Epithelial cell of proximal tubule (primary cell): Measurements from ENCODE around the gene ZC3H4. TPM values are rescaled to one million over a fixed set of nuclear protein-coding genes. Genes with fewer than 3 reads are reported as not detected.
"Not testable (repeated sequence)": the region's sequence is repeated elsewhere in the genome, so short reads cannot be mapped to it uniquely, and the experiment has no call there.

Experiments
- DNase-seq: peaks from one replicate; pipeline ENCODE4 v3.0.0-alpha.2; 2011; ENCODE audit warnings: low read depth
- H3K4me3 ChIP-seq: 2 replicates; pipeline ENCODE4 v1.5.1; 2011; ENCODE audit warnings: low read depth, mild to moderate bottlenecking, low read length
- CTCF ChIP-seq: conservative IDR thresholded peaks from 2 replicates; pipeline ENCODE4 v1.5.1; 2012; ENCODE audit warnings: low read depth, mild to moderate bottlenecking, low read length
- total RNA-seq: library from RNA; depleted of rRNA; stranded (reverse); fragments of >200 nt; gene quantifications from 2 replicates; pipeline ENCODE4 v1.2.3, GENCODE V29; 2015

The ZC3H4 gene
- total RNA-seq, 1 donor from 2014 or later = 18.3 TPM

DNA sequence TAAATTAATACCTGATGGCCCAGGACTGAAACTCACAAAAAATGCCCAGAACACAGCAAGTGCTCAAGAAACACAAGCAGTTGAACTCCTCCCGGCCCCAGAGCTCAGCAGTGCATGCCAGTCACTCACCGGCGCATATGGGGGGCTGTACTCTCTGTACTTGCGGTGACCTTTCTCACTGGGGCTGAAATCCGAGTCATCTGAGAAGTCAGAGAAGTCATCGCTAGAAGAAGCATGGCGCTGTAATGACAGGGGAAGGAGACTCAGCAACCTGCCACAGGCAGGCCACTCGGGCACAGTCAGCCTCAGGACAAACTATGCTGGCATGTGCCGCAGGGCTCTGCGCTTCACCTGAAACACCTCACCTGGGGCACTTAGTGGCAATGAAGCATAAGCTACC, 19.7 kb downstream of the ZC3H4 start:
- DNase-seq = no peak
- no peak overlapping the region for H3K4me3 ChIP-seq
- no peak for TF ChIP-seq CTCF

DNA sequence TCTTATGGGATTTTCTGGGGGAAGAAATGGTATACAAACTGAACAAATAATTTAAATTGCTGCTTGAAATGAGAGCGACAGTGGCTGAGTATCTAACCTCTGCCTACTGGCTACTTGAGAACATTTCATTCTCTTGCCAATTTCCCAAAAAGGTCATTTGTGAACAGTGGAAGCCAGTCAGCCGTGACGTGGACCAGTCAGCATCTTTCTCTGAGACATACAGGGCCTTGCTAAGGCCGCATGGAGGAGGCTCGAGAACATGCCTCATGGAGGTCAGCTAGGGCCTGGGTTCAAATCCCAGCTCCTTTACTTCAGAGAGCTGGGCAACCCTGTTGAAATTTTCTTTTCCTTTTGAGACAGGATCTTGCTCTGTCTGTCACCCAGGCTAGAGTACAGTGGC, 20.3 kb downstream of the ZC3H4 start:
- DNase-seq = no peak
- no peak overlapping the region for H3K4me3 ChIP-seq
- TF ChIP-seq CTCF = no peak

- no peak for TF ChIP-seq CTCF
These were observed 23.7 kb downstream of the ZC3H4 start for GRCh38 chr19:47089767-47090350.

DNA sequence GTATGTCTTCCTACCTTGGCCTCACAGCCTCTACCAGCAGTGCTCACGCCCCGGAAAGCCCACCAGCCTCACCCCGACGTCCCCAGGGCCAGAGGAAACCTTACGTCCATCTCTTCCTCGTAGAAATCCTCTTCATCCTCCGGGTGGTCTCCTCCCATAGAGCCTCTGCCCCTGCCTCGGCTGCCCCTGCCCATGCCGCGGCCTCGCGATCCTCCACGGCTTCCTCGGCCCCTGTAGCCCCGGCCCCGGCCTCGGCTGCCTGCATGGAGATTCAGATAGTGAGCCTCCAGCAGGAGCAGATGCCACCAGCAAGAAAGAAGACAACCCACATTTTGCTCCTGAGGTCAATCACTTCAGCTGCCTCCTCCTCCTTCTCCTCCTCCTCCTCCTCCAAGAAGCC, 27.3 kb downstream of the ZC3H4 start:
- no peak for DNase-seq
- no peak for TF ChIP-seq CTCF
- no peak overlapping the region for H3K4me3 ChIP-seq

More at GRCh38 chr19:47089767-47090350, 23.7 kb downstream of the ZC3H4 start:
- no peak overlapping the region for H3K4me3 ChIP-seq
- DNase-seq = no peak

DNA sequence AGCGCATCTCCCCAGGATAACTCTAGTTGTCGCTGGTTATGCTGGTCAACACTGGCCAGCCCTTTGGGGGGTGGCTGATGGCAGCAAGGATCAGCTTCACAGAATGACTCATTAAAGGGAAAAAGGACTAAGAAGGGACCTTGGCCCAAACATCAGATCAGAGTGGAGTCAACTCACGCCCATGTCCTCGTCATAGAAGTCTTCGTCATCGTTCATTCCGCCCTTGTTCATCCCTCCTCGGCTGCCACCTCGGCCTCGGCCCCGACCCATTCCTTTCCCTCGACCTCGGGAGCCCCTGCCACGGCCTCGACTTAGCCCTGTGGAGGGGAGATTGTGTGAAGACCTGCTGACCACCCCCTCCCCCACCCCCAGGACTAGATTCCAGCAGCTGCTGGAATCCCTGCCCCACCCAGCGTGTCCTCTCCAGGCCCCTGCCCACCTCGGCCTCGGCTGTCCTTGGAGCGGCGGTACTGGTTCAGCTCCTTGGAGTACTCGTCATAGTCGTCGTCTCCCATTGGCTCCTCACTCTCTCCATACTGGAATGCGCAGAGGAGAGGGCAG, 28.6 kb downstream of the ZC3H4 start:
- no peak overlapping the region for H3K4me3 ChIP-seq
- no peak for DNase-seq
- no peak for TF ChIP-seq CTCF

- TF ChIP-seq CTCF = no peak
- H3K4me3 ChIP-seq = no peak overlapping the region
- DNase-seq = no peak
These were observed 31.1 kb downstream of the ZC3H4 start for GRCh38 chr19:47082493-47082892.

DNA sequence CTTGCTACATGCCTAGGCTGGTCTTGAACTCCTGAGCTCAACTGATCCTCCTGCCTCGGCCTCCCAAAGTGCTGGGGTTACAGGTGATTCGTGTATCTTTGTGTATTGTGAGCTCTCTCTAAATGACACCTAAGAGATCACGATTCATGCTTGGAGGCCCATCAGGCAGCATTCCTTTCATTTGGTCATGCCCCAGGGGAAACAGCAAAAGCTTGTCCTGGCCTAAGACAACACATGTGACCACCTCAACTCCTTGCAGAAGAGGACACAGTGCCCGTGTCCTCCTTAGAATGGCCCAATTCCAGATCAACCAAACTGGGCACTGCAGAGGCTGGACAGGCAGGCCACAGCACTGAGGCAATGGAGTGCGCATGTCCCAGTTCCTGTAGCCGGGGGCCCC, 32.5 kb downstream of the ZC3H4 start:
- DNase-seq = no peak
- no peak overlapping the region for H3K4me3 ChIP-seq
- TF ChIP-seq CTCF = no peak

DNA sequence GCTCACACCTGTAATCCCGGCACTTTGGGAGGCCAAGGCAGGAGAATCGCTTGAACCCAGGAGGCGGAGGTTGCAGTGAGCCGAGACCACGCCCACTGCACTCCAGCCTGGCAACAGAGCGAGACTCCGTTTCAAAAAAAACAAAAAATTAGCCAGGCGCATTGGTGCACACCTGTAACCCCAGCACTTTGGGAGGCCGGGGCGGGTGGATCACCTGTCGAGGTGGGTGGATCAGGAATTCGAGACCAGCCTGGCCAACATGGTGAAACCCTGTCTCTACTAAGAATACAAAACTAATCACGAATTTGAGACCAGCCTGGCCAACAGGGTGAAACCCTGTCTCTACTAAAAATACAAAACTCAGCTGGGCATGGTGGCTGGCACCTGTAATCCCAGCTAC, 35.2 kb downstream of the ZC3H4 start:
- not testable (repeated sequence) for DNase-seq, H3K4me3 ChIP-seq
